Measurements from ENCODE around the gene ESRP2.

- TF ChIP-seq CTCF (IDR thresholded peaks at IDR 0.05; ENCODE audit: low read depth, low read length), result peak; percentile 80
- no peak for TF ChIP-seq MYC (IDR thresholded peaks at IDR 0.05; ENCODE audit: low read depth, low read length)
- no peak for TF ChIP-seq POLR2A (IDR thresholded peaks at IDR 0.05; ENCODE audit: extremely low read depth, insufficient read length)
- no peak for TF ChIP-seq MAX (IDR thresholded peaks at IDR 0.05; ENCODE audit: low read depth, low read length)
These were observed 6.3 kb downstream of the ESRP2 start for GRCh38 chr16:68229431-68230175.

All from NB4 (cell line).